HEK293 (cell line): ENCODE measurements around the gene GLT8D2.

ENCODE experiments used
- BCL11A ChIP-seq: fragments of 450-650 bp; formaldehyde crosslinking; IDR thresholded peaks from 2 replicates; pipeline ENCODE4 v1.5.1; 2016; ENCODE audit warnings: low read depth, missing biosample characterization, missing genetic modification characterization
- BCL11B ChIP-seq: fragments of 450-650 bp; formaldehyde crosslinking; IDR thresholded peaks from 2 replicates; pipeline ENCODE4 v1.5.1; 2016; ENCODE audit warnings: low read depth, missing biosample characterization, missing genetic modification characterization
- PATZ1 ChIP-seq: fragments of 450-650 bp; formaldehyde crosslinking; IDR thresholded peaks from 2 replicates; pipeline ENCODE4 v1.5.1; 2016; ENCODE audit warnings: missing biosample characterization, missing genetic modification characterization
- PRDM1 ChIP-seq: fragments of 450-650 bp; formaldehyde crosslinking; IDR thresholded peaks from 2 replicates; pipeline ENCODE4; 2016; ENCODE audit warnings: missing biosample characterization, missing genetic modification characterization
- ZBTB11 ChIP-seq: fragments of 450-650 bp; formaldehyde crosslinking; conservative IDR thresholded peaks from 2 replicates; pipeline ENCODE4 v1.5.1; 2016; ENCODE audit warnings: low read depth, missing biosample characterization, missing genetic modification characterization
- ZBTB6 ChIP-seq: fragments of 450-650 bp; formaldehyde crosslinking; IDR thresholded peaks from 2 replicates; pipeline ENCODE4 v1.5.1; 2017; ENCODE audit warnings: missing biosample characterization, missing genetic modification characterization
- ZBTB8A ChIP-seq: fragments of 450-650 bp; formaldehyde crosslinking; IDR thresholded peaks from 2 replicates; pipeline ENCODE4 v1.5.1; 2016; ENCODE audit warnings: missing biosample characterization, missing genetic modification characterization
- ZNF138 ChIP-seq: fragments of 450-650 bp; formaldehyde crosslinking; IDR thresholded peaks from 2 replicates; pipeline ENCODE4 v1.5.1; 2016; ENCODE audit warnings: missing biosample characterization, missing genetic modification characterization, borderline replicate concordance
- ZNF239 ChIP-seq: fragments of 450-650 bp; formaldehyde crosslinking; IDR thresholded peaks from 2 replicates; pipeline ENCODE4 v1.5.1; 2016; ENCODE audit warnings: missing biosample characterization, missing genetic modification characterization
- ZNF26 ChIP-seq: fragments of 450-650 bp; formaldehyde crosslinking; IDR thresholded peaks from 2 replicates; pipeline ENCODE4 v1.5.1; 2016; ENCODE audit warnings: missing biosample characterization, missing genetic modification characterization
- ZNF280C ChIP-seq: fragments of 450-650 bp; formaldehyde crosslinking; IDR thresholded peaks from 2 replicates; pipeline ENCODE4 v1.5.1; 2016; ENCODE audit warnings: missing biosample characterization, missing genetic modification characterization
- ZNF398 ChIP-seq: fragments of 450-650 bp; formaldehyde crosslinking; IDR thresholded peaks from 2 replicates; pipeline ENCODE4 v1.5.1; 2017; ENCODE audit warnings: missing biosample characterization, missing genetic modification characterization
- ZNF404 ChIP-seq: fragments of 450-650 bp; formaldehyde crosslinking; IDR thresholded peaks from 2 replicates; pipeline ENCODE4 v1.5.1; 2017; ENCODE audit warnings: missing biosample characterization, missing genetic modification characterization
- ZNF518A ChIP-seq: fragments of 450-650 bp; formaldehyde crosslinking; conservative IDR thresholded peaks from 2 replicates; pipeline ENCODE4 v1.5.1; 2016; ENCODE audit warnings: low read depth, missing biosample characterization, missing genetic modification characterization
- ZNF544 ChIP-seq: fragments of 450-650 bp; formaldehyde crosslinking; IDR thresholded peaks from 2 replicates; pipeline ENCODE4 v1.5.0; 2017; ENCODE audit warnings: missing biosample characterization, missing genetic modification characterization
- ZNF704 ChIP-seq: fragments of 450-650 bp; formaldehyde crosslinking; IDR thresholded peaks from 2 replicates; pipeline ENCODE4 v1.5.1; 2016; ENCODE audit warnings: missing biosample characterization, missing genetic modification characterization
- ZNF76 ChIP-seq: fragments of 450-650 bp; formaldehyde crosslinking; IDR thresholded peaks from 2 replicates; pipeline ENCODE4; 2016; ENCODE audit warnings: low read depth, missing biosample characterization, missing genetic modification characterization, borderline replicate concordance
- ZNF843 ChIP-seq: fragments of 450-650 bp; formaldehyde crosslinking; IDR thresholded peaks from 2 replicates; pipeline ENCODE4 v1.5.1; 2016; ENCODE audit warnings: missing biosample characterization, missing genetic modification characterization

GLT8D2 gene

GRCh38 chr12:104064031-104064841 is 14.2 kb upstream of the GLT8D2 start, which contains the start of gene HCFC2 (continued):
- TF ChIP-seq ZNF76 (tag by site-specific recombination) (peak; percentile 98), BCL11B (peak; percentile 97; the same call in 1 of the 2 replicates), PRDM1 (tag by site-specific recombination) (no peak), ZNF404 (tag by site-specific recombination) (no peak), ZNF518A (peak; percentile 38; the same call in 1 of the 2 replicates), PATZ1 (tag by site-specific recombination) (peak; percentile 96), ZNF544 (tag by site-specific recombination) (no peak), ZBTB8A (tag by site-specific recombination) (peak; percentile 61), ZNF704 (tag by site-specific recombination) (peak; percentile 74; the same call in 1 of the 2 replicates), ZBTB6 (tag by site-specific recombination) (peak; percentile 6; the same call in 1 of the 2 replicates), ZNF26 (tag by site-specific recombination) (no peak), ZNF843 (tag by site-specific recombination) (peak; percentile 79), ZNF239 (tag by site-specific recombination) (no peak), BCL11A (tag by site-specific recombination) (peak; percentile 73; the same call in 1 of the 2 replicates), ZNF398 (tag by site-specific recombination) (peak; percentile 60), ZNF280C (tag by site-specific recombination) (no peak), ZNF138 (tag by site-specific recombination) (no peak), ZBTB11 (tag by site-specific recombination) (no peak)
